SK-N-SH treated with all-trans-retinoic acid at 6 μM for 48 hours (cell line): Measurements from ENCODE around the gene MYB.
"Not testable (repeated sequence)": the region's sequence is repeated elsewhere in the genome, so short reads cannot be mapped to it uniquely, and the experiment has no call there.

Source experiments
- ATAC-seq: fragments of 200-7000 bp; cut with Tn5 transposase; 3 replicates; pipeline ENCODE4 v1.9.1; 2020; ENCODE audit warnings: mild to moderate bottlenecking, moderate library complexity
- ARNTL ChIP-seq: fragments of 450-650 bp; formaldehyde crosslinking; IDR thresholded peaks from 2 replicates; pipeline ENCODE4 v1.5.0; 2020; ENCODE audit warnings: low read depth, mild to moderate bottlenecking, moderate library complexity, borderline replicate concordance
- BACH2 ChIP-seq: fragments of 250-450 bp; sonication (Bioruptor Pico); IDR thresholded peaks from 2 replicates; pipeline ENCODE4 v1.9.0; 2021; ENCODE audit warnings: mild to moderate bottlenecking, borderline replicate concordance
- CSDC2 ChIP-seq: fragments of 250-450 bp; sonication (Bioruptor Pico); IDR thresholded peaks from 2 replicates; pipeline ENCODE4 v1.5.0; 2020; ENCODE audit warnings: mild to moderate bottlenecking, moderate library complexity
- CSRNP3 ChIP-seq: fragments of 250-450 bp; sonication (Bioruptor Pico); IDR thresholded peaks from 2 replicates; pipeline ENCODE4 v1.5.1; 2021; ENCODE audit warnings: mild to moderate bottlenecking, moderate library complexity
- ESRRG ChIP-seq: fragments of 250-450 bp; sonication (Bioruptor Pico); IDR thresholded peaks from 2 replicates; pipeline ENCODE4 v1.6.1; 2021; ENCODE audit warnings: mild to moderate bottlenecking
- GLIS3 ChIP-seq: fragments of 250-450 bp; sonication (Bioruptor Pico); IDR thresholded peaks from 2 replicates; pipeline ENCODE4 v1.5.0; 2020; ENCODE audit warnings: mild to moderate bottlenecking, moderate library complexity
- ISL1 ChIP-seq: fragments of 250-450 bp; sonication (Bioruptor Pico); IDR thresholded peaks from 2 replicates; pipeline ENCODE4 v2.1.2; 2022; ENCODE audit warnings: mild to moderate bottlenecking, moderate library complexity
- OSR1 ChIP-seq: fragments of 250-450 bp; sonication (Bioruptor Pico); IDR thresholded peaks from 2 replicates; pipeline ENCODE4 v1.8.0; 2022; ENCODE audit warnings: moderate library complexity, mild to moderate bottlenecking, inconsistent platforms
- POU6F1 ChIP-seq: fragments of 250-450 bp; sonication (Bioruptor Pico); IDR thresholded peaks from 2 replicates; pipeline ENCODE4 v1.8.0; 2021; ENCODE audit warnings: low read depth, mild to moderate bottlenecking, moderate library complexity, borderline replicate concordance
- SNAI2 ChIP-seq: fragments of 250-450 bp; sonication (Bioruptor Pico); IDR thresholded peaks from 2 replicates; pipeline ENCODE4 v1.5.0; 2020; ENCODE audit warnings: mild to moderate bottlenecking, moderate library complexity
- TCF4 ChIP-seq: fragments of 250-450 bp; sonication (Bioruptor Pico); IDR thresholded peaks from 2 replicates; pipeline ENCODE4 v1.8.0; 2021; ENCODE audit warnings: mild to moderate bottlenecking, moderate library complexity, borderline replicate concordance
- TOX ChIP-seq: fragments of 250-450 bp; sonication (Bioruptor Pico); IDR thresholded peaks from 2 replicates; pipeline ENCODE4 v1.8.0; 2021; ENCODE audit warnings: mild to moderate bottlenecking, moderate library complexity, borderline replicate concordance
- ZC3H10 ChIP-seq: fragments of 250-450 bp; sonication (Bioruptor Pico); IDR thresholded peaks from 2 replicates; pipeline ENCODE4 v1.5.1; 2021; ENCODE audit warnings: mild to moderate bottlenecking, moderate library complexity
- ZFP3 ChIP-seq: fragments of 250-450 bp; sonication (Bioruptor Pico); IDR thresholded peaks from 2 replicates; pipeline ENCODE4 v1.5.0; 2020; ENCODE audit warnings: mild to moderate bottlenecking, moderate library complexity
- ZFP30 ChIP-seq: fragments of 450-650 bp; formaldehyde crosslinking; IDR thresholded peaks from 2 replicates; pipeline ENCODE4 v1.5.0; 2022; ENCODE audit warnings: mild to moderate bottlenecking, moderate library complexity
- ZNF565 ChIP-seq: fragments of 450-650 bp; formaldehyde crosslinking; conservative IDR thresholded peaks from 2 replicates; pipeline ENCODE4 v1.5.0; 2020; ENCODE audit warnings: low read depth, mild to moderate bottlenecking, moderate library complexity
- ZNF70 ChIP-seq: fragments of 450-650 bp; formaldehyde crosslinking; IDR thresholded peaks from 2 replicates; pipeline ENCODE4 v1.5.0; 2020; ENCODE audit warnings: mild to moderate bottlenecking, moderate library complexity
- ZNF8 ChIP-seq: fragments of 450-650 bp; formaldehyde crosslinking; IDR thresholded peaks from 2 replicates; pipeline ENCODE4 v1.5.0; 2020; ENCODE audit warnings: mild to moderate bottlenecking, moderate library complexity
- TF ChIP-seq, protein P1 (sequence below): fragments of 250-450 bp; sonication (Bioruptor Pico); IDR thresholded peaks from 2 replicates; pipeline ENCODE4 v1.5.1; 2020; ENCODE audit warnings: low read depth, mild to moderate bottlenecking, moderate library complexity
- TF ChIP-seq, protein P2 (sequence below): fragments of 250-450 bp; sonication (Bioruptor Pico); IDR thresholded peaks from 2 replicates; pipeline ENCODE4 v1.5.0; 2020; ENCODE audit warnings: mild to moderate bottlenecking, moderate library complexity
- TF ChIP-seq, protein P3 (sequence below): fragments of 250-450 bp; sonication (Bioruptor Pico); IDR thresholded peaks from 2 replicates; pipeline ENCODE4 v1.8.0; 2020; ENCODE audit warnings: mild to moderate bottlenecking, moderate library complexity, borderline replicate concordance

Gene MYB

DNA sequence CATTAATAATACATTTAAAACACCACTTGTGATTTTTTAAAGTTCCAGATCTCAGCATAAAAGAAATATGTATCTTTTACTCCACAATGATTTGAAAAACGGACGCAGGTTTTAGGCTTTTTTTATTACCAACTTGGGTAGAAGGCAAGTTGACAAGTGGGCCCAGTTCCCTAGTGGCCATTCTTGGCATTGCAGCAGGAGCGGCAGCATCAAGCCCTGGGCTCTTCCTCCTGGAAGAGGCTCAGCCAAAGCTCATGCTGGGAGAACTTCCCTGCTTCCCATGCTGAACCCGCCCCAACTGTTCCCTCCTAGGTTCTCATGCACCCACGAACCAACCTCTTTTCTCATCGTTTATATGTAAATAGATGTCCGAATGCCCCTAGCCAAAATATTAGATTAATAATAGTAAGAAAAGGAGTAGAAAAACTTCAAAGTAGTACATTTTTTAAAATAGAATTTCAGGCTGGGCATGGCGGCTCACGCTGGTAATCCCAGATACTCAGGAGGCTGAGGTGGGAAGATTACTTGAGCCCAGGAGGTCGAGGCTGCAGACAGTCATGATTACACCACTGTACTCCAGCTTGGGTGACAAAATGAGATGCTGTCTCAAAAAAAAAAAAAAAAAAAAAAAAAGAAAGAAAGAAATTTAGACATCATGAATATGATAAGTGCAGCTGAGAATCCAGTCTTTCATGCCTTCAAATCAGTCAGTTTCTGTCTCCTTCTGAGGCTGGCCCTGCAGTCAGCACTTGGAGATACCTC, 18.2 kb upstream of the MYB start (continued):
- TF ChIP-seq POU6F1 (CRISPR knock-in tag) = no peak

- ATAC-seq = no peak
Observed at GRCh38 chr6:135163440-135163738, 17.7 kb upstream of the MYB start.

GRCh38 chr6:135164387-135164786, 16.7 kb upstream of the MYB start:
- ATAC-seq = not testable (repeated sequence)

More at GRCh38 chr6:135163440-135163738, 17.7 kb upstream of the MYB start:
- no peak for TF ChIP-seq ISL1 (CRISPR knock-in tag)
- TF ChIP-seq, protein P1, sequence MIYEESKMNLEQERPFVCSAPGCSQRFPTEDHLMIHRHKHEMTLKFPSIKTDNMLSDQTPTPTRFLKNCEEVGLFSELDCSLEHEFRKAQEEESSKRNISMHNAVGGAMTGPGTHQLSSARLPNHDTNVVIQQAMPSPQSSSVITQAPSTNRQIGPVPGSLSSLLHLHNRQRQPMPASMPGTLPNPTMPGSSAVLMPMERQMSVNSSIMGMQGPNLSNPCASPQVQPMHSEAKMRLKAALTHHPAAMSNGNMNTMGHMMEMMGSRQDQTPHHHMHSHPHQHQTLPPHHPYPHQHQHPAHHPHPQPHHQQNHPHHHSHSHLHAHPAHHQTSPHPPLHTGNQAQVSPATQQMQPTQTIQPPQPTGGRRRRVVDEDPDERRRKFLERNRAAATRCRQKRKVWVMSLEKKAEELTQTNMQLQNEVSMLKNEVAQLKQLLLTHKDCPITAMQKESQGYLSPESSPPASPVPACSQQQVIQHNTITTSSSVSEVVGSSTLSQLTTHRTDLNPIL (CRISPR knock-in tag) = no peak
- TF ChIP-seq, protein P2, sequence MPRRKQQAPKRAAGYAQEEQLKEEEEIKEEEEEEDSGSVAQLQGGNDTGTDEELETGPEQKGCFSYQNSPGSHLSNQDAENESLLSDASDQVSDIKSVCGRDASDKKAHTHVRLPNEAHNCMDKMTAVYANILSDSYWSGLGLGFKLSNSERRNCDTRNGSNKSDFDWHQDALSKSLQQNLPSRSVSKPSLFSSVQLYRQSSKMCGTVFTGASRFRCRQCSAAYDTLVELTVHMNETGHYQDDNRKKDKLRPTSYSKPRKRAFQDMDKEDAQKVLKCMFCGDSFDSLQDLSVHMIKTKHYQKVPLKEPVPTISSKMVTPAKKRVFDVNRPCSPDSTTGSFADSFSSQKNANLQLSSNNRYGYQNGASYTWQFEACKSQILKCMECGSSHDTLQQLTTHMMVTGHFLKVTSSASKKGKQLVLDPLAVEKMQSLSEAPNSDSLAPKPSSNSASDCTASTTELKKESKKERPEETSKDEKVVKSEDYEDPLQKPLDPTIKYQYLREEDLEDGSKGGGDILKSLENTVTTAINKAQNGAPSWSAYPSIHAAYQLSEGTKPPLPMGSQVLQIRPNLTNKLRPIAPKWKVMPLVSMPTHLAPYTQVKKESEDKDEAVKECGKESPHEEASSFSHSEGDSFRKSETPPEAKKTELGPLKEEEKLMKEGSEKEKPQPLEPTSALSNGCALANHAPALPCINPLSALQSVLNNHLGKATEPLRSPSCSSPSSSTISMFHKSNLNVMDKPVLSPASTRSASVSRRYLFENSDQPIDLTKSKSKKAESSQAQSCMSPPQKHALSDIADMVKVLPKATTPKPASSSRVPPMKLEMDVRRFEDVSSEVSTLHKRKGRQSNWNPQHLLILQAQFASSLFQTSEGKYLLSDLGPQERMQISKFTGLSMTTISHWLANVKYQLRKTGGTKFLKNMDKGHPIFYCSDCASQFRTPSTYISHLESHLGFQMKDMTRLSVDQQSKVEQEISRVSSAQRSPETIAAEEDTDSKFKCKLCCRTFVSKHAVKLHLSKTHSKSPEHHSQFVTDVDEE (CRISPR knock-in tag) = no peak
- TF ChIP-seq ESRRG (CRISPR knock-in tag) = no peak
- TF ChIP-seq POU6F1 (CRISPR knock-in tag) = no peak
- no peak for TF ChIP-seq ZNF565 (CRISPR knock-in tag)
- TF ChIP-seq ZNF8 (CRISPR knock-in tag) = no peak
- no peak for TF ChIP-seq ZNF70 (CRISPR knock-in tag)
- no peak for TF ChIP-seq TOX (CRISPR knock-in tag)
- TF ChIP-seq, protein P3, sequence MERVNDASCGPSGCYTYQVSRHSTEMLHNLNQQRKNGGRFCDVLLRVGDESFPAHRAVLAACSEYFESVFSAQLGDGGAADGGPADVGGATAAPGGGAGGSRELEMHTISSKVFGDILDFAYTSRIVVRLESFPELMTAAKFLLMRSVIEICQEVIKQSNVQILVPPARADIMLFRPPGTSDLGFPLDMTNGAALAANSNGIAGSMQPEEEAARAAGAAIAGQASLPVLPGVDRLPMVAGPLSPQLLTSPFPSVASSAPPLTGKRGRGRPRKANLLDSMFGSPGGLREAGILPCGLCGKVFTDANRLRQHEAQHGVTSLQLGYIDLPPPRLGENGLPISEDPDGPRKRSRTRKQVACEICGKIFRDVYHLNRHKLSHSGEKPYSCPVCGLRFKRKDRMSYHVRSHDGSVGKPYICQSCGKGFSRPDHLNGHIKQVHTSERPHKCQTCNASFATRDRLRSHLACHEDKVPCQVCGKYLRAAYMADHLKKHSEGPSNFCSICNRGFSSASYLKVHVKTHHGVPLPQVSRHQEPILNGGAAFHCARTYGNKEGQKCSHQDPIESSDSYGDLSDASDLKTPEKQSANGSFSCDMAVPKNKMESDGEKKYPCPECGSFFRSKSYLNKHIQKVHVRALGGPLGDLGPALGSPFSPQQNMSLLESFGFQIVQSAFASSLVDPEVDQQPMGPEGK (CRISPR knock-in tag) = no peak
- no peak for TF ChIP-seq TCF4 (CRISPR knock-in tag)
- TF ChIP-seq GLIS3 (CRISPR knock-in tag) = no peak
- TF ChIP-seq OSR1 (CRISPR knock-in tag) = no peak
- no peak for TF ChIP-seq ZFP3 (CRISPR knock-in tag)
- TF ChIP-seq SNAI2 (CRISPR knock-in tag) = no peak
- no peak for TF ChIP-seq BACH2 (CRISPR knock-in tag)
- no peak for TF ChIP-seq CSDC2 (CRISPR knock-in tag)
- TF ChIP-seq ARNTL (CRISPR knock-in tag) = no peak

- TF ChIP-seq SNAI2 (CRISPR knock-in tag) (no peak), ZNF8 (CRISPR knock-in tag) (no peak), GLIS3 (CRISPR knock-in tag) (no peak), ESRRG (CRISPR knock-in tag) (no peak), ZFP30 (CRISPR knock-in tag) (no peak), CSRNP3 (CRISPR knock-in tag) (no peak), ZC3H10 (CRISPR knock-in tag) (no peak), POU6F1 (CRISPR knock-in tag) (no peak), ISL1 (CRISPR knock-in tag) (no peak), ZNF565 (CRISPR knock-in tag) (no peak), TOX (CRISPR knock-in tag) (no peak), ARNTL (CRISPR knock-in tag) (no peak)
- TF ChIP-seq, protein P1 (CRISPR knock-in tag) = no peak
- no peak for ATAC-seq
Observed at GRCh38 chr6:135165031-135165430, 16.1 kb upstream of the MYB start.
